Activated gamma-delta T cell treated with Interleukin-2 at 50 U/mL for 16 hours (primary cell): ENCODE measurements around the gene AMIGO2.
A peak's percentile ranks its signal among the peaks of the same experiment; 100 is the strongest.
"Not testable (repeated sequence)": the region's sequence is repeated elsewhere in the genome, so short reads cannot be mapped to it uniquely, and the experiment has no call there.

Experiments
- DNase-seq: peaks from one replicate; pipeline ENCODE4 v3.0.0-alpha.2; 2020

Gene AMIGO2

GRCh38 chr12:47079468-47079980 lies at the start of gene AMIGO2, which contains the start of gene PCED1B:
AMIGO2 (minus strand) TSS chr12:47079959; CDS start chr12:47079002, 957 bp downstream.
PCED1B (plus strand) TSS chr12:47079621; CDS start chr12:47235064, 155,443 bp downstream.
- peak; percentile 55 for DNase-seq

GRCh38 chr12:47126246-47126645 lies 46.5 kb upstream of the AMIGO2 start:
- no peak for DNase-seq

- DNase-seq = no peak
Observed at GRCh38 chr12:47124451-47124850, 44.7 kb upstream of the AMIGO2 start.

GRCh38 chr12:47123730-47124129 lies 44.0 kb upstream of the AMIGO2 start:
- DNase-seq = no peak

- no peak for DNase-seq
Observed at GRCh38 chr12:47122602-47123001, 42.8 kb upstream of the AMIGO2 start.

- no peak for DNase-seq
Observed at GRCh38 chr12:47121146-47121545, 41.4 kb upstream of the AMIGO2 start.

GRCh38 chr12:47120736-47121135 lies 41.0 kb upstream of the AMIGO2 start:
- no peak for DNase-seq

GRCh38 chr12:47117305-47117704 lies 37.5 kb upstream of the AMIGO2 start:
- not testable (repeated sequence) for DNase-seq

GRCh38 chr12:47114481-47114892 lies 34.7 kb upstream of the AMIGO2 start:
- DNase-seq = no peak

GRCh38 chr12:47112679-47113078 lies 32.9 kb upstream of the AMIGO2 start:
- no peak for DNase-seq

- DNase-seq = no peak
Observed at GRCh38 chr12:47111854-47112253, 32.1 kb upstream of the AMIGO2 start.

- DNase-seq = no peak
Observed at GRCh38 chr12:47111392-47111778, 31.6 kb upstream of the AMIGO2 start.

GRCh38 chr12:47110718-47111391 lies 31.1 kb upstream of the AMIGO2 start:
- no peak for DNase-seq

GRCh38 chr12:47110011-47110541 lies 30.3 kb upstream of the AMIGO2 start:
- DNase-seq = no peak

GRCh38 chr12:47107926-47108325 lies 28.2 kb upstream of the AMIGO2 start:
- no peak for DNase-seq

GRCh38 chr12:47107446-47107845 lies 27.7 kb upstream of the AMIGO2 start:
- DNase-seq = no peak

GRCh38 chr12:47105914-47106674 lies 26.3 kb upstream of the AMIGO2 start:
- DNase-seq = no peak

- DNase-seq = no peak
Observed at GRCh38 chr12:47102845-47103651, 23.3 kb upstream of the AMIGO2 start.

- DNase-seq = no peak
Observed at GRCh38 chr12:47102406-47102805, 22.6 kb upstream of the AMIGO2 start.

- no peak for DNase-seq
Observed at GRCh38 chr12:47100160-47100559, 20.4 kb upstream of the AMIGO2 start.

GRCh38 chr12:47099610-47100009 lies 19.9 kb upstream of the AMIGO2 start:
- no peak for DNase-seq

GRCh38 chr12:47098099-47098498 lies 18.3 kb upstream of the AMIGO2 start:
- DNase-seq = no peak
